T-helper 1 cell (primary cell): ENCODE measurements around the gene SMARCC1.

Experiments used
- DNase-seq, 5 donors: peaks; one replicate each; pipeline ENCODE4 v3.0.0-alpha.2; 2012 to 2020

Gene SMARCC1

DNA sequence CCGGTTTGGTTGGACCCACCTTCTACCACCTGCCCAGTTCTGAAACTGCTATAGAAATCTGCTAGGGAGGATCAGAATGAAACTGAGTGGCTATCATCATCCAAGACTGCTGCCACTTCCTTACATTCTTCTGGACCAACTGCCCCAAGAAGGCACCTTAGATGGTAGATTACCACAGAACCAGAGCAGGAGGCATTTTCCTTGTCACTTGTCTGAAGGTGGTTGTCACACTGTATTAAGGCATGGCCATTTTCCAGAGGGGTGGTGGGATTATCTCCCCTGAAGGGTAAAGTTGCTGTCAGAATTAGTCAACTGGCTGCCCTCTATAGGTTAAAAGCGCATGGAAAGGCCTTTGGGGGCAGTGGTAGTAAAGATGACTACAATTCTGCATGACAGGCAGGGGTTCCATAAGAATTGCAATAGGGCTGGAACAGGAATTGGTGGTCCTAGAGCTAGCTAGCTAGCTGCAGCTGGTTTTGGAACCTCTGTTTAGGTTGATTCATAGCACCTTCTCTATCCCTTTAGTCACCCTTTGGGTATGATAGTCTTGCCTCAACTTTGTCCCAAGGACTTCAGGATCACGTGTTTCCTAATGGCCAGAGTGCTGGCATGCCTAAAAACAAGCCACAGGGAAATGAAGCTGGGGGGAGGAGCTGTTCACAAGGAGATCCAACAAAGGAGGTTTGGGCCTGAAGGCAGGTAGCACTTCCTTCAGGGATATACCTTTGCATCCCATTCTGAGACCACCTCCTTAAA lies 198.2 kb downstream of the SMARCC1 start:
- DNase-seq = no peak

DNA sequence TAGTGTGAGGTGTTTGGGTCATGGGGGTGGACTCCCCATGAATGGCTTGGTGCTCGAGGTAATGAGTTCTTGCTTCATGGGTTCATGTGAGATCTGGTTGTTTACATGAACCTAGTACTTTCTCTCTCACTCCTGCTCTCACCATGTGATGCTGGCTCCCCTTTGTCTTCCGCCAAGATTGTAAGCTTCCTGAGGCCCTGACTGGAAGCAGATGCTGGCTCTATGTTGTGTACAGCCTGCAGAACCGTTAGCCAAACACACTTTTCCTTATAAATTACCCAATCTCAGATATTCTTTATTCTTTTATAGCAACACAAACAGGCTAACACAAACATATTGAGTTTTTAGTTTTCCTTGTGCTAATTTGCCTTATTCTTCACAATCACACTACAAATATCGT lies 199.9 kb downstream of the SMARCC1 start:
- DNase-seq = no peak

DNA sequence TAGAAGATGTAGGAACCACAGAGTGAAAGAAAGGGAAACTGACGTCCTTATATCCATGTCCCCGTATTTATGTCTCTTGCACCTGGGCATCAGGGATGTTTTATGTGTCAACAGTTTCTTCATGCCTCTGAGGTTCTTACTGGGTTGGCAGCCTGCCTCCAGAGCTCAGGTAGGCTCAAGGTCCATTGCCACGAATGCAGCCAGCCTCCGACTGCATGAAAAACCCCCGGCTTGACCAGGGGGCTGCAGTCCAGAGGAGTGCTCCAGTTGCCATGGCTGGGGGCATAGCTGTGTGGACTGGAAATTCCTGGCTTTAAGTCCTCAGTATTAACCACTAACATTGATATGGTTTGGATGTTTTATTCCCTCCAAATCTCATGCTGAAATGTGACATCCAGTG lies 200.3 kb downstream of the SMARCC1 start:
- DNase-seq = no peak

DNA sequence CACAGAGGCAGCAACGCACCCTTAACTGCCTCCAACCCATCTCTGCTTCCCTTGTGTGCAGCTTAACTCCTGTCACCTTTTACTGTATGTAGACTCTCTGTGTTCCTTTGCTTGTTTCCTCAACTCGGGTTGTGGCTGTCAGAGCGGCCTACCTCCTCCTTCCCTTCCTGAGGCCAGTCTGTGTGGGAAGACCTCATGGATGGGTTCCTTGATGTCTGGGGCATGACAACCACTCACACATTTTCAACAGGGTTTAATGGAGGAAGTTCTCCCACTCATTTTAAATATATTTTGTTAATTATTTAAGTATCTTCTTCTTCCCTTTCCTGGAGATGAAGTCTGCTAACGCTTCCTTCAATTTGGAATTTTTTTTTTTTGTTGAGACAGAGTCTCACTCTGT lies 201.2 kb downstream of the SMARCC1 start:
- no peak for DNase-seq

DNA sequence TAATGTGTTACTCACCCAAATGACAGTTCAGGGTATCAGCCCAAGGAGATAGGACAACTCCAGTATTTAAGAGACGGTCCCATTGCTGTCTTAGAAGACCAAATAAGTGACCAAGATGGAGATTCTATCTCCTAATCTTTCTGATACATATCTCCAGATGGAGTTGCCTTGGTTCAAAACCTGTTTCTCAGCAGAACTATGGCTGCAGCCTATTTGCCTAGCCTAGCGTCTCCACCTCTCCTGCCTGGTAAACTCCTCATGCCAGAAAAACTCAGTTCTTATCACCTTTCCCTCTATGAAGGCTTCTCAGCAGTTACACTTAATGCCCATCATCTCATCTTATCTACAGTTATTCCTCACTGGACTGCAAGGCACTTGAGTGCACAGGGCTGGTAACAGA lies 201.8 kb downstream of the SMARCC1 start:
- no peak for DNase-seq

DNA sequence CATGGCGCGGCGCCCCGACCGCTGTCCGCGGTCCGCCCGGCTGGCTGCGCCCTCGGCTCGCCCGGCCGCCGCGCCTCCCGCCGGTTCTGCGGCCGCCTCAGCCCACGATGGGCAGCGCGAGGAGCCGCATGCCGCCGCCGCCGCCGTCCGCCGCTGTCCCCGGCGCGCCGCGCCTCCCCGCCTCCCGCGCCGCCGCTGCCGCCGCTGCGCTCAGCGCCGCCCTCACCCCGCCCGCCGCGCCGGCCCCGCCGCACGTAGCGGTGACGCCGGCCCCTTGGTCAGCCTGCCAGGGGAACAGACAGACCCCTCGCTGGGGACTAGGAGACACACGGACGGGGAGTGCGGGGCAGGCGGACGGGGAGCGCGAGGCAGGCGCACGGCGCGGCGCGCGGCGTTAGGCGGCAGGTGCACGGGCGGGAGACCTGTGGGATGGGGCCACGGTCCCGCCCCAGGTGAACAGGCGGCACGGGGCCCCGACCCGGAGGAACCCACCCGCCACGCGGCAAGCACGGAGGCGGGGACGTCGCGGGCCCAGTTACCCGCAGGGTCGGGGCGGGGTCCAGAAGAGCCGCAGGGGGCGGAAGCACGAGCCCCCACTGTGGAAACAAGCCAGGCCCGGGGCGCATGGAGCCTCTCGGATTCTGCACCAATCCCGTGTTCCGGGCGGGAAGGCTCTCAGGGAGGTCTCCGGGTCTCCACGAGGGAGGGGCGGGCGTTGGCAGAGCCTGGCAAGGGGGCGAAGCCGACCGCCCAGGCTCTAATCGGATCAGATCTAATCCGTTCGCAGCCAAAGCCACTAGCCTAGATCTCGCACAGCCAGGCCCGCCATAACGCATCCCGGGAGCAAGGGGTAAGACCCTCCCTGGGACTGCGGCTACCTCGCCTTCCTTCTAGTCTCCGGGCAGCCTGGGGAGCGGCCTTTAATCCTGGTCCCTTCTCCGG lies 202.7 kb downstream of the SMARCC1 start, which contains the start of gene CSPG5:
TSS of gene CSPG5 (minus strand) at position 175 of the 942 bp plus-strand sequence. CDS start at position 3, 172 bp downstream.
- peak in 2 of 5 donors; percentile 16 to 36 for DNase-seq

DNA sequence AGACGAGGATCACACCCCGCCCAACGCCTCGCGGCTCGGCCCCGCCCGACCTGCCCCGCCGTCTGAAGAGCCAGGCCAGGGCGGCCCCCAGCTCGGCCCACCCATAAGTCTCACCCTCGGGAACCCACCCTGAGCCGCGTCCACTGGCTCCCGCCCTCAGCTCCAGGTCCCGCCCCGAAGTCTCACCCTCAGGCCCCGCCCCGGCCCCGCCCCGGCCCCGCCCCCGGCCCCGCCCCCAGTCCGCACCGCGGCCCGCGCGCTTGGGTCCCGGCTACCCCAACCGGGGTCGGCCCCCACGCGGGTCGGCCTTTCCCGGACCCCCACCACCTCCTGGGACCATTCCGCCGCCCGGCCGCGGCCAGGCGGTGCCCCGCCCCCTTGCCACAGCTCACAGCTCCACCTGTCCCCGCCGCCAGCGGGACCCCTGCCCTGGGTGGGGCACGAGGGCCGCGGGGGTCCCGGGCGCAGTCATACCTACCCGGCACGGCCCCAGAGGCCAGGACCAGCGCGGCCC lies 203.5 kb downstream of the SMARCC1 start:
- DNase-seq = peak; percentile 11 to 43 (median 30)

DNA sequence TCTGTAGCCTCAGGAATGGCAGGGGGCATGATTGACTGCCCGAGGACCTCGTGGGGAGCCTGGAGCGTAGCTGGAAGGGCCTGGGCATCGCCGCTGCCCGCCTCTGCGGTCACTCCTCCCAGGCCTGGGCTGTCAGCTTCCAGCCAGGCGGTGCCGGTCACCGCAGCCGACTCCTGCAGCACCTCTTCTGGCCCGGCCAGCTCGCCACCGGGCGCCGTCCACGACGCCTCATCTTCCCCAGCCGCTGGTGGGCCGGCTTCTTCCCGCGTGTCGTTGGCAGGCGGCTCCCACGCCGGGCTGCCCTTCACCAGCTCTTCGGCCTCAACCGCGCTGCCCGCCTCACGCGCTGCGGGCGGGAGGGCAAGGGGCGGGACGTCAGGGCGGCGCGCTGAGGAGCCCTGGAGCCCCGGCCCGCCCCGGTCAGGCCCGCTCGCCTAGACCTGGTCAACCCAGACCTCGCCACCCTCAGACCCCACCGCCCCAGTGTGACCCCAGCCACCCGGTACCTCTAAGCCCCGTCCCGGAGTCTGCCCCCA lies 204.0 kb downstream of the SMARCC1 start:
- DNase-seq = no peak

DNA sequence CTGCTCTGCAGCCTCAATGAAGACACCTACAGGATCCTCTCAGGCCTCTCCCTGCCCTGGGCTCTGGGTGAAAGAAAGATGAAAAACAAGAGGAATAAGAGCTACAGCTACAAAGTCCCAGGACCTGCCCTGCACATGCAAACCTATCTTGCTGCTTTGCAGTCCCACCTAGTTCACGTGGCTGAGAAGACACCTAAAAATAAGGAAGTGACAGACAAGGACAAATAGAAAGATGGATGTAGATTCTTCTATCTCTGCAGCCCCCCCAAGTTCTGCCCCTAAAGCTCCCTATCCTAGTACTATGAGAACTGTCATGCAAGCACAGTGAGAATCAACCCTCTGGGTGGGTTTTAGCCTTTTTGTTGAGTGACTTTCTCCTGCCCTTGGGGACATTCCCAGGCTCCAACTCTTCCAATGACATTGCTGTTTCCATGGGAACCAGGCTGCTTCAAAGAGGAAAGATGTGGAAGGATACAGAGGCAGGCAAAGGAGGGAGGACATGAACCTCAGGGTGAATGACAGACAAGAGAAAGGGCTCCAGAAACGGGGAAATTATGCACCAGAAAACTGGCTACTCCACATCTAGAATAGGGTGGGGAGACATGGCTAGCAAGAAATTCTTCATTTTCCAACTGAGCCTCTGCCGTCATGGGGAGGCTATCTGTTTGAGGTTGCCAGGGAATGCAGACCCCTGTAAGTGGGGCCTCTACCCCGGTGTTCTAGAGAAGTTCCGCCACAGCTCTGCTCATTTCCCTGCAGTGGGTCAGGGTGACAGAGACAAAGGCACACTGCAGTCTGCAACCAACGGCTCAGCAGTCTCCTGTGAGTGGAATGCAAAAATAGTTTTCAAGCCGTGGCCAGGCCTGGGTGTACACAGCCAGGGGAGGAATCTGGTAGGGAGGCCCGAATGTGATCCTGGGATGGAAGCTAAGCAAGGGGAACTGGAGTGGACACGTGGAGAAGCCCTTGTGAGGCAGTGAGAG lies 208.2 kb downstream of the SMARCC1 start:
- no peak for DNase-seq

DNA sequence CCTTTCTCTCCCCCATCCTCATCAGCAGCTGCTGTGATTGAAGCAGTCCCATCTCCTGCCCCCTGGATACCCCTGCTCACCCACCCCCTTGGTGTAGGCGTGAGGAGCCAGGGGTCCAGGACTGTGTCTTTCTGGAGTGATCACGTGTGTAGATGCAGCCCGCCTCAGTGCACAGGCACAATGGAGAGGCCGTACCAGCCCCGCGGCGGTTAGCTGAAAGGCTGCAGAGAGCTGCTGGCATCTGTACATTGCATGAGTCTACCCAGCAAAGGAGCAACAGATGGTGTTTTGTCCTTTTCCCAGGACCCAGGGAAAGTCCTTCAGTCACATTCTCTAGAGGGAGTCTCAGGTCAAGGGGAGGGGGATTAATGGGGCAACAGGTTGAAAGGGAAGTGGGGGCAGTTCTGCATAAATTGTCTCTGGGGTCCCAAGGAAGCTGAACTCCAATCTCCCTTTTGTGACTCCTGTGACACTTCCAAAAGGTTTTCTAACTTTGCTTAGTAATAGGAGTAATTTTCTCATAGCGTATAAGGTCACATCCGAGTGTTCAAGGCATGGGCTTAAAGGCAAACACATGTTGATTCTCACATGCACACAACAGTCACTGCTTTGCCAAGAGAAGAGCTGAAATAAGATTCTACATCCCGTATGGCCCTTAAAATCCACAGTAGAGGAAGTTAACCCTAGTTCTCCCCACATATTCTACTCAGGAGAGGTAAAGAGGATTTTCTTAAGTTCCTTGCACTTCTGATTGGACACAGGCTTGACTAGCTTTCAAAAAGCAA lies 210.1 kb downstream of the SMARCC1 start:
- no peak for DNase-seq

DNA sequence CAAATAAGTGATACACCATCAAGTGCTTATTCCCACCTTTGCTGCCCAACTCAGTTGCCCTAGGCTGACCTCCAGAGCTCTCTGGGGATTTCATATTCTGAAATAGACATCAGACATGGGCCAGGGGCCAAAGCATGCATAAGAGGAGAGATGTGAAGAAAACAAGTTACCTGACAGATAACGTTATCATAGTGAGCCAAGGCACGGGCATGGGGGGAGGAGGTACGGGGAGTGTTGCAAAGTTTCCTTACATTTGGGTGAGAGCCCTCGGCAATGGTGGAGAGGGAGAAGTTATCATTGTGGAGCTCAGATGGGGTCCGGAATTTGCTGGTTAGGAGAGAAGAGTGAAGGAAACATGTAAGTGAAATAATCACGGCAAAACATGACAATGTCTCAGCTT lies 212.8 kb downstream of the SMARCC1 start:
- DNase-seq = no peak

DNA sequence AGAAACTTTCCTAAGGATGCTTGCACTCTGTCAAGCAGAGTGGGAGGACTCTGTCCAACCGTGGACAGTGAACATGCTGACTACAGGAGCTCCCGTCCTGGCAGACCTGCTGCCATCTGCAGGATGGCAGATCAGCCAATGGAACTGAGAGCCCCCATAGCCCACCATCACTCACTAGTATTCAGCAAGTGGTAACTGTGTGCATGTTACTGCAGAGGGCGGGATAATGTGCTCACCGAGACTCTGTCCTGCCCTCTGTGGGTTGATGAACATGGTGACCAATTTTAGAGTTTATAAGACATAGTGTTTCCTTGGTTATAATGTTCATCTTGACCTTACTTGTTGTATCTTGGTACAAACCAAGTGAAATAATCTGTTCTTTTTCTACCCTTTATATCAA lies 214.5 kb downstream of the SMARCC1 start:
- DNase-seq = no peak

DNA sequence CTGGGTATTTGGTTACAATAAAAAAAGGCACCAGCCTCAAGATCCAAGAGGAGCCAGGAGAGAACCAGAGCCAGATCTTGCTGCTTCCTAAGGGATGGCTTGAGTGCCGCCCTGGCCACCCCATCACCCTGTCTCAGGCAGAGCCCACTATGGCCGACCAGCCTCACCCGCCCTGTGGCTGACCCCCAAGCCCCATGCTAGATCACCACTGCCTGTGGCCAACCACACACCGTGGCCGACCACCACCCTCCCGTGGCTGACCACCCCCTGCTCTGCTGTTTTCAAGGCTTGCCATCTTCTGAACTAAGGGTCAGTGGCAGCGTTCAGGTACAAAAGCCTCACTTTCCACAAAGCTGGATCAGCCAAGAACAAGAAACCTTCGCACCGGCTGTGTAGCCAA lies 215.0 kb downstream of the SMARCC1 start:
- DNase-seq = no peak

DNA sequence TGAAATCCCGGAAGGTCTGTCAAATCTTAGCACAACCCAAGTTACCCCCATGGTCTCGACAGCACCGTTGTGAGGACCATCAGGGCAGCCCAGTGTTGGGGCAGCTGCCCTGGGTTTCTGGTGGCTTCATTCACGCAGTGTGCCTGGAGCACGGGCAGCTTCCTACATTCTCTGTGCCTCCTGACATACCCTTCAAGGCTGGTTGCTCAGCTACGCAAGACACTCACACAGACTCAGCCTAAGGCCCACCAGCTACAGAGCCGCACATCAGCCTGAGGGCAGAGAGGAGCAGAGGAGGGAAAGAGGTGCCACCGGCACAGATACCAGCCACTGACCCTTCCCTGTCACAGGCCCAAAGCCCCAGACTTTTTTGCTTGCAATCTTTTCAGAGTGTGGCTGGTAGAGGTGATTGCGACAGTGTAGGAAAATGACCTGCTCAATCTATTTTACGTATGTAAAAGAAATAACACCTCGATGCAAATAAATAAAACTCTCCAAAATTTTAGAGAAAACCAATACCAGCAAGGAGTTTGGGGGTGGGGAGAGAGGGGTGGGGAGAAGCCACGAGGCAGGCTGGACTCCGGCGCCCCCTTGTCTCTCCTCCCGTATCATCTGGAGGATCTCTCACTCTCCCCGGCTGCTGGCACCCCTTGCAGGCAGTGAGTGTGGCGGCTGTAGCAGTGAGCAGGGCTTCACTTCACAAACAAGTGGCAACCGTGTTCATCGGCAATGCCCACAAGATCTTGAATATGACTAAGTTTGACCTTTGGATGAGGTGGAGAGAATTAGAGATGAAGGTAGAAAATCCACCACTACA lies 215.8 kb downstream of the SMARCC1 start:
- DNase-seq = no peak

DNA sequence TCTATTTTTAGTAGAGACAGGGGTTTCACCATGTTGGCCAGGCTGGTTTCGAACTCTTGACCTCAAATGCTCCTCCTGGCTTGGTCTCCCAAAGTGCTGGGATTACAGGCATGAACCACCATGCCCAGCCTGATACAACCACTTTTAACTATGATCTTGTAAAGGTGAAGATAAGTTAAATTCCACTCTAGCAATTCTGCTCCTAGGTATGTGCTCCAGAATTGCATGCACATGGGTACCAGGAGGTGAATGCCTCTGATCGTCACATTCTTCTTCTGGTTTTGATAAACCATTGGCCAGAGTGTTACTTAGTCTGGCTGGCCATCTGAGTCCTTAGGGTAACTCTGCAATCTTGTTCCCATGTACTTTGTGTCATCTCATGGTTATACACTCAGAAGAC lies 225.3 kb downstream of the SMARCC1 start:
- no peak for DNase-seq

DNA sequence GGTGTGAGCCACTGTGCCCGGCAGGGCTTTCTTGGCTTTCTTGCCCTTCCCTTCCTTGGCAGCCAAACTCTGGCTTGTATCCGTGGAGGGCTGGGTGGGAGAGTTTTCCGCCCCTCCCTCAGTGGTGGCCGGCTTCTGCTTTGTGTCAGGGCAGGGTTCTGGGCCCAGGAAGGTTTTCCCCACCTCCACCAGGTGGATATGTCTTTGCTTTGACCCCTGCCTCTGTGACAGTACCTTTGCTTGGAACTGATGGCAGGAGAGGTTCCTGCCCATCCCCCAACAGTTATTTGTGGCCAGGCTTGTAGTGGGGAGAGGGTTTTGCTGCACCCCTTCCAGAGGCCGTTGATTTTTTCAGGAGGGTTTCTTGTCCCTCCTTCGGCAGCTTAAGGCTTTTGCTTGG lies 227.4 kb downstream of the SMARCC1 start:
- DNase-seq = no peak

DNA sequence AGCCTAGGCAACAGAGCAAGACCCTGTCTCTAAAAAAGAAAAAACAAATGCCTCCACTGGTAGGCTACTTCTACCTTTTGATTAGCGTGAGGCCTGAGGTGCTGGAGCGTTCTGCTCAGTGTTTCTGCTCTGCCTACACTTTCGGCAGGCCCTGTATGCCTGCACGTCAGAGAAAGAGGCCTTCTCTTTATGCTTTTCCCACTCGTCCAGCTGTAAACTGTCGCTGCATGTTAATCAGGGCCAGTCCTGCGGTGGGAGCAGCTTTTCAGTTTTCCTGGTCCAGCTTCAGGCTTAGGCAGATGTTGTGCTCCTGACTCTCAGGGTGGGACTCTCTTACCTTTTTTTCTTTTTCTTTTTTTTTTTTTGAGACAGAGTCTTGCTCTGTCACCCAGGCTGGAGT lies 228.3 kb downstream of the SMARCC1 start:
- DNase-seq = no peak

DNA sequence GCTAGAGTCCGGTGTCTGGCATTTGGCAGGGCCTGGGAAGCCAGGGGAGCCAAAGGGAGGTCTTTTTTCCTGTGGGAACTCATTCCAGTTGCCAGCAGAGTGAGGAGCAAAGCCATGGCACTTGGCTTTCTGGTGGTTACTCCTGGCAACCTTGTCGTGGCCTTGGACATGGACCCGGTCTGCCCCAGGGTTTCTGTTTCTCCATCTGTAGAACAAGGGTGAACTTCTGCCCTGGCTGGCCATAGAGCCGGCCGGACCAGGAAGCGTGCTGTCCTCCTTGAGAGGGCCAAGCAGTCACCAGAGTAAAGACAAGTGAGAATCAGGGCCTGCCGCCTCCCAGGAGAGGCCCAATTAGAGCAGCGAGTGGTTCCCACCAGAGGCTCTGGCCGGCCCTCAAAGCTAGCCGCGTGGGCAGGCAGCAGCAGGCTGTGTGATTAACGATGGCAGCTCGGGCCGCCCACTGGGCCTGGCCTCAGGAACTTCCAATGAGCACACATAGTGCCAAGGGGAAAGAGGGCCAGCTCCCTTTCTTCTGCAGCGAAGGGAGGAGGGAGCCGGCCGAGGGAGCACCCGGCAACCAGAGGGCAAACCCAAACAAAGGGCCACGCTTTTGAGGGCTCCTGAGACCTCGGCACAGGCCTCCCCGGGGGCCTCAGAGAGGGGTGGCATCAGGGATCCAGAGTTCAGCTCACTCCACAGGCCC lies 239.1 kb downstream of the SMARCC1 start:
- no peak for DNase-seq

DNA sequence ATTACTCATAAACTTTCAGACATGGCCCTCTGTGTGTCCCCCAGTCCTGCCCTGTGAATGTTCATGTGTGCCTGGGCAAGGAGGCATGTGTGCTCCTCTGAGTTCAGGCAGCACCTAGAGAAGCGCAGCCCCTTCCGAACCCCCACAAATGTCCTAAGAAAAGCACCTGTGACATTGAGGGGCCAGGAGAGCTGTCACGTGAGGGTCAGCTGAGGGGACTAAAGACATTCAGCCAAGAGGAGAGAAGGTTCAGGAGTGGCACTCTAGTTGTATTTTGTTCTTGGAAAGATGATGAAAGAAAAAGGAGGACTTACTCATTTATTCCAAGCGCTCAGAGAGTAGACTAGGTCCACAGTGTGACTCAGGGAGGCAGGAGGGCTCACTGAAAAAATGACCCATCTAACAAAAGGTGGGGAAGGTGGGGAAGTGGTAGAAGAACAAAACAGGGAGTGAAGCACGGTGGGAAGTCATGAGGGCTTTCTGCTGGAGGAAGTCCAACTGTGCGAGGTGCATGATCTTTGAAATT lies 240.0 kb downstream of the SMARCC1 start:
- DNase-seq = no peak
